BLaER1 (cell line): ENCODE measurements around the gene ITFG1.

Source experiments
- H3K27ac ChIP-seq: shearing (Covaris generic); formaldehyde crosslinking; 2 replicates; pipeline ENCODE4 v1.8.1; 2022
- H3K27me3 ChIP-seq: shearing (Covaris generic); formaldehyde crosslinking; 2 replicates; pipeline ENCODE4 v1.8.1; 2022
- H3K36me3 ChIP-seq: shearing (Covaris generic); formaldehyde crosslinking; 2 replicates; pipeline ENCODE4 v1.8.1; 2022
- H3K4me1 ChIP-seq: shearing (Covaris generic); formaldehyde crosslinking; 2 replicates; pipeline ENCODE4 v1.8.1; 2022
- H3K4me2 ChIP-seq: shearing (Covaris generic); formaldehyde crosslinking; 2 replicates; pipeline ENCODE4 v1.8.1; 2022
- H3K4me3 ChIP-seq: shearing (Covaris generic); formaldehyde crosslinking; 2 replicates; pipeline ENCODE4 v1.8.1; 2022
- H3K9ac ChIP-seq: shearing (Covaris generic); formaldehyde crosslinking; 2 replicates; pipeline ENCODE4 v1.8.1; 2022
- H3K9me3 ChIP-seq: shearing (Covaris generic); formaldehyde crosslinking; 2 replicates; pipeline ENCODE4 v1.8.1; 2022
- H4K20me1 ChIP-seq: shearing (Covaris generic); formaldehyde crosslinking; 2 replicates; pipeline ENCODE4 v1.8.1; 2022
- Cebpa-rat ChIP-seq: shearing (Covaris generic); IDR thresholded peaks from 2 replicates; pipeline ENCODE4 v1.8.1; 2022

ITFG1 gene

GRCh38 chr16:47492428-47493377 lies 31.8 kb upstream of the ITFG1 start:
- TF ChIP-seq Cebpa-rat, result no peak
- Histone ChIP-seq H3K9me3 (peaks cover 19% of the 10 kb centered on the region), H3K36me3 (peaks cover 24% of the 10 kb centered on the region), H3K9ac (peak overlapping the region; percentile 77), H3K27me3 (no peaks in the 10 kb centered on the region), H4K20me1 (no peaks in the 10 kb centered on the region), H3K4me1 (peaks cover 39% of the 10 kb centered on the region), H3K4me3 (peak overlapping the region; percentile 63), H3K27ac (peak overlapping the region; percentile 89), H3K4me2 (peak overlapping the region; percentile 98)

GRCh38 chr16:47492036-47492427 lies 31.2 kb upstream of the ITFG1 start:
- Histone ChIP-seq H3K9ac (peak overlapping the region; percentile 77), H3K4me1 (peaks cover 39% of the 10 kb centered on the region), H3K36me3 (peaks cover 24% of the 10 kb centered on the region), H3K4me3 (peak overlapping the region; percentile 63), H3K27ac (peak overlapping the region; percentile 89), H3K9me3 (peaks cover 23% of the 10 kb centered on the region), H3K4me2 (peak overlapping the region; percentile 98), H3K27me3 (no peaks in the 10 kb centered on the region), H4K20me1 (no peaks in the 10 kb centered on the region)
- no peak for TF ChIP-seq Cebpa-rat

- H4K20me1 ChIP-seq, result no peaks in the 10 kb centered on the region
- no peak for TF ChIP-seq Cebpa-rat
- no peak overlapping the region for H3K9ac ChIP-seq
- no peak overlapping the region for H3K4me3 ChIP-seq
- no peaks in the 10 kb centered on the region for H3K27me3 ChIP-seq
- H3K4me2 ChIP-seq, result 0 out of 2 replicates have a peak overlapping the region, but pooled peaks have one; percentile 6
- H3K9me3 ChIP-seq, result peaks cover 23% of the 10 kb centered on the region
- peaks cover 39% of the 10 kb centered on the region for H3K4me1 ChIP-seq
- H3K36me3 ChIP-seq, result peaks cover 31% of the 10 kb centered on the region
- H3K27ac ChIP-seq, result no peak overlapping the region
Observed at GRCh38 chr16:47490471-47490870, 29.6 kb upstream of the ITFG1 start.

- Histone ChIP-seq H4K20me1 (no peaks in the 10 kb centered on the region), H3K4me1 (peaks cover 25% of the 10 kb centered on the region), H3K36me3 (peaks cover 31% of the 10 kb centered on the region), H3K27me3 (no peaks in the 10 kb centered on the region), H3K27ac (no peak overlapping the region), H3K9me3 (peaks cover 23% of the 10 kb centered on the region), H3K4me2 (no peak overlapping the region), H3K4me3 (no peak overlapping the region), H3K9ac (no peak overlapping the region)
- no peak for TF ChIP-seq Cebpa-rat
Observed at GRCh38 chr16:47488051-47488450, 27.2 kb upstream of the ITFG1 start.

GRCh38 chr16:47486856-47487255 lies 26.0 kb upstream of the ITFG1 start:
- H4K20me1 ChIP-seq, result no peaks in the 10 kb centered on the region
- peaks cover 23% of the 10 kb centered on the region for H3K9me3 ChIP-seq
- no peak overlapping the region for H3K9ac ChIP-seq
- TF ChIP-seq Cebpa-rat, result no peak
- peaks cover 37% of the 10 kb centered on the region for H3K36me3 ChIP-seq
- no peak overlapping the region for H3K27ac ChIP-seq
- no peaks in the 10 kb centered on the region for H3K27me3 ChIP-seq
- H3K4me1 ChIP-seq, result peaks cover 16% of the 10 kb centered on the region
- H3K4me3 ChIP-seq, result no peak overlapping the region
- no peak overlapping the region for H3K4me2 ChIP-seq

GRCh38 chr16:47483616-47484015 lies 22.8 kb upstream of the ITFG1 start:
- no peak overlapping the region for H3K4me2 ChIP-seq
- no peak overlapping the region for H3K9ac ChIP-seq
- H3K36me3 ChIP-seq, result peaks cover 40% of the 10 kb centered on the region
- no peaks in the 10 kb centered on the region; the same call in 1 of the 2 replicates for H4K20me1 ChIP-seq
- peaks cover 14% of the 10 kb centered on the region for H3K9me3 ChIP-seq
- no peak overlapping the region for H3K4me3 ChIP-seq
- TF ChIP-seq Cebpa-rat, result no peak
- no peaks in the 10 kb centered on the region for H3K27me3 ChIP-seq
- no peaks in the 10 kb centered on the region for H3K4me1 ChIP-seq
- H3K27ac ChIP-seq, result no peak overlapping the region

GRCh38 chr16:47481698-47482374 lies 21.0 kb upstream of the ITFG1 start:
- Histone ChIP-seq H3K27ac (no peak overlapping the region), H3K4me2 (no peak overlapping the region), H3K36me3 (peaks cover 26% of the 10 kb centered on the region), H3K9me3 (no peaks in the 10 kb centered on the region), H3K4me1 (no peaks in the 10 kb centered on the region), H4K20me1 (no peaks in the 10 kb centered on the region; the same call in 1 of the 2 replicates), H3K4me3 (no peak overlapping the region), H3K27me3 (no peaks in the 10 kb centered on the region), H3K9ac (no peak overlapping the region)
- TF ChIP-seq Cebpa-rat, result no peak

- Histone ChIP-seq H4K20me1 (no peaks in the 10 kb centered on the region; the same call in 1 of the 2 replicates), H3K4me3 (no peak overlapping the region), H3K27me3 (no peaks in the 10 kb centered on the region), H3K36me3 (peaks cover 27% of the 10 kb centered on the region), H3K4me2 (no peak overlapping the region), H3K9ac (no peak overlapping the region), H3K4me1 (no peaks in the 10 kb centered on the region), H3K9me3 (no peaks in the 10 kb centered on the region), H3K27ac (no peak overlapping the region)
- no peak for TF ChIP-seq Cebpa-rat
Observed at GRCh38 chr16:47480410-47480809, 19.5 kb upstream of the ITFG1 start.

GRCh38 chr16:47477679-47478078 lies 16.8 kb upstream of the ITFG1 start:
- H3K36me3 ChIP-seq, result peaks cover 27% of the 10 kb centered on the region
- no peaks in the 10 kb centered on the region for H3K4me1 ChIP-seq
- no peak overlapping the region for H3K27ac ChIP-seq
- no peak overlapping the region for H3K4me2 ChIP-seq
- H3K9me3 ChIP-seq, result no peaks in the 10 kb centered on the region
- no peak overlapping the region for H3K4me3 ChIP-seq
- H4K20me1 ChIP-seq, result no peaks in the 10 kb centered on the region; the same call in 1 of the 2 replicates
- H3K9ac ChIP-seq, result no peak overlapping the region
- no peaks in the 10 kb centered on the region for H3K27me3 ChIP-seq
- TF ChIP-seq Cebpa-rat, result no peak
